ENCODE measurements around the gene CYB5R4. TPM values are rescaled to one million over a fixed set of nuclear protein-coding genes. Genes with fewer than 3 reads are reported as not detected.

Gene CYB5R4, protein sequence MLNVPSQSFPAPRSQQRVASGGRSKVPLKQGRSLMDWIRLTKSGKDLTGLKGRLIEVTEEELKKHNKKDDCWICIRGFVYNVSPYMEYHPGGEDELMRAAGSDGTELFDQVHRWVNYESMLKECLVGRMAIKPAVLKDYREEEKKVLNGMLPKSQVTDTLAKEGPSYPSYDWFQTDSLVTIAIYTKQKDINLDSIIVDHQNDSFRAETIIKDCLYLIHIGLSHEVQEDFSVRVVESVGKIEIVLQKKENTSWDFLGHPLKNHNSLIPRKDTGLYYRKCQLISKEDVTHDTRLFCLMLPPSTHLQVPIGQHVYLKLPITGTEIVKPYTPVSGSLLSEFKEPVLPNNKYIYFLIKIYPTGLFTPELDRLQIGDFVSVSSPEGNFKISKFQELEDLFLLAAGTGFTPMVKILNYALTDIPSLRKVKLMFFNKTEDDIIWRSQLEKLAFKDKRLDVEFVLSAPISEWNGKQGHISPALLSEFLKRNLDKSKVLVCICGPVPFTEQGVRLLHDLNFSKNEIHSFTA
- total RNA-seq (10 to 100 TPM; 21.8 to 27.0 TPM), total RNA-seq (35.8 to 39.6 reads per million in 2 donors)

DNA sequence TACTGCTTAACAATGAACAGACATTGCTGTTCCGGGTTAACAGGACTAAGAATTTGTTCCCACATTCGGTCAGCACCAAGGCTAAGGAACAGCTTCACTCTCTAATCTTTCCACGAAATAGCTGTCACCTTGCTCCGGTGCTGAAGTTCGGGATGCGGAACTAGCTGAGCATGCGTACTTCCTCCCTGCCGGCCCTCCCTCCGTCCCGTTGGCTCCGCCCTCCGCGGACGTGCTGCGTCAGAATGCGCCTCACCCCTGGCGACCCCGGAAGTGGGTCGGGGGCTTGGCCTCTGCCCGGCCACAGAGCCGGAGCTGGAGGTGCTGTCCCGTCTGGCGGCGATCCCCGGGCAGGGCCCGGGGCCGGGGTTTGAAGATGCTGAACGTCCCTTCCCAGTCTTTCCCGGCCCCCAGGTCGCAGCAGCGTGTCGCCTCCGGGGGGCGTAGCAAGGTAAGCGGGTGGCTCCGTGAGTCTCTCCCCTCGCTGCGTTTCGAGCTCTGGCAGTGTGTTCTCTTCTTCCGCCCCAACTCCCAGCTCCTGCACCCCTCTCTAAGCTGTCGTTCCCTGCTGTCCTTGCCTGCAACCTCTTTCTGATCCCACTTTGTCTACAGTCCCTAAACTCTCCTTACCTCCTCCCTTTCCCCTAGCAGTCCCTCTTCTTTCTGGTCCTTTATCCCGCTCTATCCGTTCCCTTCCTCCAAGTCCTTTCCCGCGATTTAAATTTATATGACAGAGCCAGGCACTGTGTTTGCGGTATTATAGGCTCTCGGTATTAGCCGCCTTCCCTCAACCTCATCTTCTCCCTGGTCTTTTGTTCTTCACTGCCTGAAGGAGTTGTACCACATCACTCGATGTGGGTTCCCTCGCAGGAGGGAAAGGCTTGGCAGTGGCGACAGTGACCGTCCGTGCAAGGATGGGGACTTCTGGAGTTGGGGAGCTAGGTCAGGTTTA, at the start of gene CYB5R4:
CYB5R4 (plus strand) TSS at position 280 of the 949 bp plus-strand sequence; CDS start at position 374, 94 bp downstream.
- Mint-ChIP-seq H3K36me3 (ENCODE audit: low read depth) (peaks cover 6% of the 10 kb centered on the region), H3K4me3 (peak within 1 kb of the TSS; percentile 99), H3K4me1 (peaks cover 38% of the 10 kb centered on the region), H3K27me3 (peaks cover 11% of the 10 kb centered on the region), H3K27ac (peak within 1 kb of the TSS; percentile 95)
- peak; percentile 94 for ATAC-seq
- peaks cover 5% of the 10 kb centered on the region for H3K9me3 ChIP-seq (ENCODE audit: control insufficient read depth, low read length, poor library complexity, severe bottlenecking)
- DNase-seq: peak; percentile 84 to 89 (median 87)

DNA sequence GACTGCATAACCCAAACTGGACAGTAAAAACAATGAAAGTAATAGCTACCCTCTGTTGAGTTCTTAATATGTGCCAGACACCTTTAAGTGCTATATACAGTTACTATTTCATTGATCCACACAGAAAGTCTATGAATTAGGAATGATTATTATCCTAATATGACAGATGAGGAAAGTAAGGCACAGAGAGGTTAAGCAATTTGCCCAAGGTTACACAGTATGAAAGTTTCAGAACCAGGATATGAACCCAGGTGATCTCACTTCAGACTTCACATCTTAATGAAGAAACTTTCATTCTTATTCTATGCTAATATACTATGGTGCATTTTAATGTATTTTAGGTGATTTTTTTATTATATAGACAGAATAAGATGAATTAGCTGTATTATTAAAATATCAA, 46.9 kb upstream of the CYB5R4 start:
- ATAC-seq (no peak), DNase-seq (no peak)
- Mint-ChIP-seq H3K36me3 (ENCODE audit: low read depth) (no peaks in the 10 kb centered on the region), H3K27ac (no peak overlapping the region), H3K27me3 (peaks cover 11% of the 10 kb centered on the region), H3K4me3 (no peak overlapping the region), H3K4me1 (no peaks in the 10 kb centered on the region)
- no peaks in the 10 kb centered on the region for H3K9me3 ChIP-seq (ENCODE audit: control insufficient read depth, low read length, poor library complexity, severe bottlenecking)

DNA sequence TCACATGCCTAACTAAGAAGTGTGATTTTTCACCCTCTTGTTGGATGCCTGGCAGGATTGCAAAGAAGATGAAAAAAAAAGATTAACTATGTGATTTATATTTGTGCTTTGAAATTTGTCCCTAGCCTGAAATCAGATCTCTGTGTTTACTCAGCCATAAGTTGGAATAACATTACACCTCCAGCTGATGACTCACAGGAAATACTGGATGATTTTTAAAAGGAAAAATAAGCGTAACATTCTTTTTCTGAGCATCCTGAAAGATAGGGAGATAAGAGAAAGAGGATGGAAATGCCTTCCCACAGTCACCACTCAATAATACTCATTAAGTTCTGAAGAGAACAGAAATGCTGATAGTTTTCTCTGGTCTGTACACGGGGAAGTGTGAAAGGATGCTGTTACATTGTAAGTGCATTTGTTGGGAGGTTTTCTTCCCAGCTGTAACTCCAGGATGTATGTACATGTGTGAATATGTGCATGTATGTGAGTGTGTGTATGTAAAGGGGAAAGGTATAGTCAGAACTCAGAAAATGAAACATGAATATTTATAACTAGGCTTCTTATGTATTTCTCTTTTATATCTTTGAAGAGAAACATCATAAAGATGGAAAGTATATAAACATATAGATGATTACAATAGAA, 43.7 kb upstream of the CYB5R4 start:
- Mint-ChIP-seq H3K27me3 (peaks cover 16% of the 10 kb centered on the region), H3K36me3 (ENCODE audit: low read depth) (no peaks in the 10 kb centered on the region), H3K27ac (no peak overlapping the region), H3K4me3 (no peak overlapping the region), H3K4me1 (no peaks in the 10 kb centered on the region)
- ATAC-seq: no peak
- DNase-seq: no peak
- H3K9me3 ChIP-seq (ENCODE audit: control insufficient read depth, low read length, poor library complexity, severe bottlenecking): no peaks in the 10 kb centered on the region

DNA sequence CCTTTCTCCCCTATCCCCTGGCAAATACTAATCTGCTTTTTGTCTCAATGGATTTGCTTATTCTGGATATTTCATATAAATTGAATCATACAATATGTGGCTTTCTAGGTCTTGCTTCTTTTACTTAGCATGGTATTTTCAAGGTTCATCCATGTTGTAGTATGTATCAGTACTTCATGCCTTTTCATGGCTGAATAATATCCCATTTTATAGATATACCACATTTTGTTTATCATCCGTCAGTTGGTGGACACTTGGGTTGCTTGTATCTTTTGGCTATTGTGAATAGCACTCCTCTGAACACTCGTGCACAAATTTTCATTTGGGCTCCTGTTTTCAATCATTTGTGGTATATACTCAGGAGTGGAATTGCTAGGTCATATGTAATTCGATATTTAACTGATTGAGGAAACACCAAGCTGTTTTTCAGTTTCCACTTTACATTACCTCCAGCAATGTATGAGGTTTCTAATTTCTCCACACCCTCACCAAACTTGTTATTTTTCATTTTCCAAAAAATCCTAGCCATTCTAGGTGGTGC, 36.8 kb upstream of the CYB5R4 start:
- ATAC-seq: no peak
- peaks cover 30% of the 10 kb centered on the region for H3K27me3 Mint-ChIP-seq
- H3K4me3 Mint-ChIP-seq: no peak overlapping the region
- H3K9me3 ChIP-seq (ENCODE audit: control insufficient read depth, low read length, poor library complexity, severe bottlenecking): no peaks in the 10 kb centered on the region
- no peaks in the 10 kb centered on the region for H3K4me1 Mint-ChIP-seq
- no peak for DNase-seq
- no peaks in the 10 kb centered on the region for H3K36me3 Mint-ChIP-seq (ENCODE audit: low read depth)
- no peak overlapping the region for H3K27ac Mint-ChIP-seq

DNA sequence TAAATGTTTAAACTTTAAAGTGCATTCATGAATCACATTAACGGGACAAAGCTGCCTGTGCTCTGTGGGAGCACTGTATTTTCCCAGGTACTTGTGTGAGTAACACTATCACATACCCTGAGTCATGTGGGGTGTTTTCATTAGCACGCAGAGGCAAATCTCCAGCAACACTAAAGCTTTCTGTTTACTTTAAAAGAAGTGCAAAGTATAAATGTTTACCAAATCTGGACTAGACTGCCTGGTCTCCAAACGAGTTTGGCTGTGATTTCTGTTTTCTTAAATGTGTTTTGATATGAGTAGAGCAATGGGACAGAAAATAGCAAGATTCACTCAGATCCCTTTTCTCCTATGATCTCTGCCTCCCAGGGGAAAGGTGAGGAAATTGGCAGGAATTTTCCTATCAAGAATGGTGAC, 35.1 kb upstream of the CYB5R4 start:
- no peak for DNase-seq
- Mint-ChIP-seq H3K4me3 (no peak overlapping the region), H3K27ac (no peak overlapping the region), H3K36me3 (ENCODE audit: low read depth) (no peaks in the 10 kb centered on the region), H3K27me3 (peaks cover 25% of the 10 kb centered on the region), H3K4me1 (no peaks in the 10 kb centered on the region)
- no peaks in the 10 kb centered on the region for H3K9me3 ChIP-seq (ENCODE audit: control insufficient read depth, low read length, poor library complexity, severe bottlenecking)
- no peak for ATAC-seq

DNA sequence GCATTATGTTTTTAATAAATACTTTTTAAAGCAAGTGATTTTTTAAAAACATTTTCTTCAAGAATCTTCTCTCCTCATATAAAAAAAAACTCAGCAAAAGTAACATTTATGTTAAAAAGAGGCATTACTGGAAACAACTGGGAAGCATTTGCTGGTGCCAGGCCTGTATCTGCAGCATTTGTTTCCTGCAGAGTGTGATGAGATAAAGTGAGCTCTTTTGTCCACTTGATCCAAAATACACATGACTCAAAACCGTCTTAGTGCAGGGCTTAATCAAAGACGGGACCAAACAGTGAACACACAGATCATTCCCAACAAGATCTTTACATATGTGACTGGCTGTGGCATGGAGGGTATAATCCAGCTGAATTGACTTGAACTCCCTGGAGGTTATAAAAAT, 34.7 kb upstream of the CYB5R4 start:
- no peaks in the 10 kb centered on the region for H3K4me1 Mint-ChIP-seq
- H3K4me3 Mint-ChIP-seq: no peak overlapping the region
- no peak for ATAC-seq
- DNase-seq: no peak
- no peak overlapping the region for H3K27ac Mint-ChIP-seq
- H3K9me3 ChIP-seq (ENCODE audit: control insufficient read depth, low read length, poor library complexity, severe bottlenecking): no peaks in the 10 kb centered on the region
- H3K27me3 Mint-ChIP-seq: peaks cover 25% of the 10 kb centered on the region
- no peaks in the 10 kb centered on the region for H3K36me3 Mint-ChIP-seq (ENCODE audit: low read depth)

DNA sequence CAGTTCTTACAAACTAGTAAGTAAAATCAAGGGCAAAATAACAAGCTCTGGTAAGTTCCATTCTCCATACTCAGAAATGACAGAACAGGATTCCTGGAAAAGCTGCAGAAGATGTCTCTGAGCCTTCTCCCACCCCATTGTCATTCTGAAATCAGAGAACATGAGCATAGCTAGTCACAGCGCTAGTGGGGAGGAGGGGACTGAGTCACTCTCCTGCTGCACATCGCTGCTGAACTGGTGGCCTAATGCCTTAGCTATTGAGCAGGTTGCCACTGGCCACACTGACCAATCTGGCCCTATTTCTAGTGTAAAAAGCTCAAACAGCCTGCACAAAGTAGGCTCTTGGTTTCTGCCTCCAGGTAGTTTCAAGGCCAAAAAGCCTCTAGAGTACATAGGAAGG, 32.4 kb upstream of the CYB5R4 start:
- H3K9me3 ChIP-seq (ENCODE audit: control insufficient read depth, low read length, poor library complexity, severe bottlenecking): no peaks in the 10 kb centered on the region
- DNase-seq: no peak
- H3K4me3 Mint-ChIP-seq: no peak overlapping the region
- H3K27ac Mint-ChIP-seq: no peak overlapping the region
- H3K4me1 Mint-ChIP-seq: no peaks in the 10 kb centered on the region
- no peak for ATAC-seq
- H3K27me3 Mint-ChIP-seq: peaks cover 20% of the 10 kb centered on the region
- no peaks in the 10 kb centered on the region for H3K36me3 Mint-ChIP-seq (ENCODE audit: low read depth)

DNA sequence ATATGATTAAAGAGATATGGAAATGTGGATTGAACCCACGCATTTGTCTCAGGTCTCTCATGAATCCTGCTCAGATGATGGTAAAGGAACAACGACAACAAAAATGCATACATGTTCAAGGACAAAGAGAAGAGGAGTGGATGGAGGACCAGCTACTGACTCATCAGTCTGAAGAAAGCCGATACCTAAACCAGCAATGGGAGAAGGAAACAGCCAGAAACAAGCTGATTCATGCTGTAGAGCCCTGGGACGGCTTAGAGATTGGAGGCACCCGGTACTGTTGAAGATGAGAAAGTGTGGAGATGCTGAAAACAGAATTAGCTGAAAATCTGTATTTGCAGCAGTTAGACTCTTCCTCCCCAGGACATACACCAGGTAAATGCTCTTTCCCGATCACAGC, 20.8 kb upstream of the CYB5R4 start:
- H3K9me3 ChIP-seq (ENCODE audit: control insufficient read depth, low read length, poor library complexity, severe bottlenecking): no peaks in the 10 kb centered on the region
- DNase-seq: no peak
- Mint-ChIP-seq H3K27ac (no peak overlapping the region), H3K27me3 (peaks cover 11% of the 10 kb centered on the region), H3K4me3 (no peak overlapping the region), H3K4me1 (no peaks in the 10 kb centered on the region), H3K36me3 (ENCODE audit: low read depth) (no peaks in the 10 kb centered on the region)
- no peak for ATAC-seq

DNA sequence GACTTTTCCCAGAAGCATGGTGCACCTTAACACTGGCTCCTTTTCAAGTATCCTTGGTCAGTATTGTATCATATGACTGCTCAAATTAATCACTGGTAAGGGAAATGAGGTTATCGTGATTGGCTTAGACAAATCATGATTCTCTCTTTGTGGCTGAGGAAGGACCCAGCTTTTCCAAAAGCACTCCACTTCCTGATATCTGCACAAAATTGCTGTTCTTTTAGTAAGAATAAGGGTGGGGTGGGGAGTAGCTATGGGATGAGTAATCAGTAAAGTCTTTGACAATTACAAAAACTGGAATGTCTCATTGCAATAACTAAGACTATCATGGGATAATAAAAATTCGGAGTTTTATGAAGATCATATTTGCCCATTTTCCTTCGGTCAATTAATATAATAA, 15.3 kb upstream of the CYB5R4 start:
- Mint-ChIP-seq H3K27me3 (peaks cover 15% of the 10 kb centered on the region), H3K36me3 (ENCODE audit: low read depth) (no peaks in the 10 kb centered on the region), H3K4me1 (no peaks in the 10 kb centered on the region)

DNA sequence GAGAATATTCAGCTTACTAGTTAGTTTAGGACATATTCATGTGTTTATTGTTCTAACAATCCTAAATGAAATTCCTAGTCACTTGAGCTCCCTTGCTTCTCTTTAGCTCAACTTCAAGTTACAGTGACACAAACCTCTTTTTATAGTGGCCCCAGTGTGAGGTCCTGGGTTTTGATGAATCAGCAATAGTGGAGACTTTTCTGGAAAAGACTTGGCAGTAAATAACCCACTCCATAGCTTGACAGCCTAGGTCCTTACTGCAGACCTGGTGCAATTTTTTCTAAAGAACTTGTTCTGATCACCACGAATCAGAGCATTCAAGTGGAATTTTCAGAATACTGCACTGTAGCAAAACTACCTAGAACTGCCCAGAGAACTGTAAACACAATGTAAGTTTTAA, 13.2 kb upstream of the CYB5R4 start:
- H3K36me3 Mint-ChIP-seq (ENCODE audit: low read depth): no peaks in the 10 kb centered on the region

More for the DNA sequence above, 15.3 kb upstream of the CYB5R4 start:
- no peaks in the 10 kb centered on the region for H3K9me3 ChIP-seq (ENCODE audit: control insufficient read depth, low read length, poor library complexity, severe bottlenecking)
- Mint-ChIP-seq H3K27ac (no peak overlapping the region), H3K4me3 (no peak overlapping the region)
- ATAC-seq: no peak
- DNase-seq: no peak

DNA sequence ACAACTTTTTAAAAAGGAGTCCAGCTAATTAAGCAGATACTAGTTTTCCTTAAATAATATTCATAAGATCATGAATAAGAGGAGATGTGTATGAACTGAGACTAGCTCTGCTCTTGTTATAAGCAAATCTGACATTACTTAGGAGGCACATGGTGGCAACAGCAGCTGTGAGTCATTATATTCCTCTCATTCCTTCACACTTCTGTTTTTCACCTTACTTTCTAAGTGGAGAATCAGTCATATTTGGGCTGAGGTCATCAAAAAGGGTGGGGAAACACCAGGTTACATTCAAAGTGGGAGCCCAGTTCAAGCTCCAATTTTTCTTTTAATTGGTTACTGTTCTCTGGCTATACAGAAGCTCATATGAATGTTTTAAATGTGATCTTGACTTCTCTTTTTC, 12.3 kb upstream of the CYB5R4 start:
- H3K9me3 ChIP-seq (ENCODE audit: control insufficient read depth, low read length, poor library complexity, severe bottlenecking): no peaks in the 10 kb centered on the region
- Mint-ChIP-seq H3K4me3 (no peak overlapping the region), H3K27ac (no peak overlapping the region), H3K36me3 (ENCODE audit: low read depth) (peaks cover 2% of the 10 kb centered on the region), H3K4me1 (no peaks in the 10 kb centered on the region), H3K27me3 (peaks cover 41% of the 10 kb centered on the region)
- no peak for ATAC-seq
- no peak for DNase-seq

More for the DNA sequence above, 13.2 kb upstream of the CYB5R4 start:
- DNase-seq (no peak), ATAC-seq (no peak)
- no peak overlapping the region for H3K4me3 Mint-ChIP-seq
- H3K27me3 Mint-ChIP-seq: peaks cover 36% of the 10 kb centered on the region
- no peaks in the 10 kb centered on the region for H3K4me1 Mint-ChIP-seq
- no peak overlapping the region for H3K27ac Mint-ChIP-seq
- H3K9me3 ChIP-seq (ENCODE audit: control insufficient read depth, low read length, poor library complexity, severe bottlenecking): no peaks in the 10 kb centered on the region

DNA sequence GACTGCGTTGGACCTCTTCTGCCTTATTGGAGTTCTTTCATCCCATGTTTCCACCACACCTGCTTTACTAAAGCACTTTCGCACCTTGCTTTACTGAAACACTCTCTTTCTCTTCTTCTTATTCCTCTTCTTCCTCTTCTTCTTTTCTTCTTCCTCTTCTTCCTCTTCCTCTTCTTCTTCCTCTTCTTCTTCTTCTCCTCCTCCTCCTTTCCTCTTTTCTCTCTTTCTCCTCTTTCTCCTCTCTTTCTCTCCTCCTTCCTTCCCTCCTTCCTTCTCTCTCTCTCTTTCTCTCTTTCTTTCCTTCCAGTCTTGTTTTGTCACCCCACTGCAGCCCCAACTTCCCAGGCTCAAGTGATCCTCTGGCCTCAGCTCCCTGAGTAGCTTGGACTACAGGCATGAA, 10.4 kb upstream of the CYB5R4 start:
- H3K4me1 Mint-ChIP-seq: peaks cover 5% of the 10 kb centered on the region
- H3K27ac Mint-ChIP-seq: no peak overlapping the region
- no peak overlapping the region for H3K4me3 Mint-ChIP-seq
- ATAC-seq: no peak
- DNase-seq: no peak
- peaks cover 53% of the 10 kb centered on the region for H3K27me3 Mint-ChIP-seq
- H3K9me3 ChIP-seq (ENCODE audit: control insufficient read depth, low read length, poor library complexity, severe bottlenecking): no peaks in the 10 kb centered on the region
- peaks cover 5% of the 10 kb centered on the region for H3K36me3 Mint-ChIP-seq (ENCODE audit: low read depth)
